AG10803 (cell line): Measurements from ENCODE around the gene NFKBIE.

Source experiments
- DNase-seq: peaks from one replicate; pipeline ENCODE4 v3.0.0; 2010; ENCODE audit warnings: low read depth
- H3K4me3 ChIP-seq: 2 replicates; pipeline ENCODE4 v1.5.1; 2011; ENCODE audit warnings: mild to moderate bottlenecking, low read length, control low read depth
- TF ChIP-seq, protein P1 (sequence below): conservative IDR thresholded peaks from 2 replicates; pipeline ENCODE4 v1.5.1; 2011; ENCODE audit warnings: mild to moderate bottlenecking, low read length, control low read depth, inconsistent platforms

NFKBIE gene

DNA sequence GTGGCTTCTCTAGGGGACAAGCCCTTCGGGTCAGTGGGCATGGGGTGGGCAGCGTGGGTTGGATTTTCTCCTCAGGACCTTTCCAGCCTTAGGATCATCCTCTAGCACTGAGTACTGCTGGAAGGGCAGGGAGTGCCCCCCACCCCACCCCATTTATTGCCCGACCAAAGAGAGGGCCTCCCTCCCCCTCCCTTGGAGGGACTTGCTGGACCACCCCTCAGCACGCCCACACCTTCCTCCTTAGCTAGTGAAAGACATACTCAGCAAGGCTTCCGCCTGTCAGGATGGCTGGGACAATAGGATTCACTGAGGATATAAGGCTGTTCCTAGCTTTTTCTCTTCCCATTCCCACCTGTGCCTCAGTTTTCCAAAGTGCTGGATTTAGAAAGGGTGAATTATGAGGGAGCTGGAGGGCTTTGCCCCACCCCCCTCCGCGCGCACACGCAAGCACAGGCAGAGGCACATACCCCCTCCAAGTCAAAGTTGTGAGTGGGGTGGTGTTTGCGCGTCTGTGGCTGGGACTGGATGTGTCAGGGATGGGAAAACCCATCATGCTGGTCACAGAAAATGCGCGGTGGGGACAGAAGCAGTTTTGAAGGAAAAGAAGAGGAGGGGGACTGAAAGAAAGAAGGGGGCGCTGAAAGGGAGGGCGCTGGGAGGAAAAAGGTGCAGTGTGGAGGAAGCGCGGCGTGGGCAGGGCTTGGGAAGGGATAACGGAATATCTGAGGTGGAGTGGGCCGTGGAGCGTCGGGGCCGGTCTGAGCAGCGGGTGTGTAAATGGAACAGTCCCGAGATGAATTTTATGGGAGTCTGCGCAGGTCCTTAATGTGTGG, 42.6 kb downstream of the NFKBIE start:
- H3K4me3 ChIP-seq, result peak overlapping the region; percentile 57
- TF ChIP-seq, protein P1, sequence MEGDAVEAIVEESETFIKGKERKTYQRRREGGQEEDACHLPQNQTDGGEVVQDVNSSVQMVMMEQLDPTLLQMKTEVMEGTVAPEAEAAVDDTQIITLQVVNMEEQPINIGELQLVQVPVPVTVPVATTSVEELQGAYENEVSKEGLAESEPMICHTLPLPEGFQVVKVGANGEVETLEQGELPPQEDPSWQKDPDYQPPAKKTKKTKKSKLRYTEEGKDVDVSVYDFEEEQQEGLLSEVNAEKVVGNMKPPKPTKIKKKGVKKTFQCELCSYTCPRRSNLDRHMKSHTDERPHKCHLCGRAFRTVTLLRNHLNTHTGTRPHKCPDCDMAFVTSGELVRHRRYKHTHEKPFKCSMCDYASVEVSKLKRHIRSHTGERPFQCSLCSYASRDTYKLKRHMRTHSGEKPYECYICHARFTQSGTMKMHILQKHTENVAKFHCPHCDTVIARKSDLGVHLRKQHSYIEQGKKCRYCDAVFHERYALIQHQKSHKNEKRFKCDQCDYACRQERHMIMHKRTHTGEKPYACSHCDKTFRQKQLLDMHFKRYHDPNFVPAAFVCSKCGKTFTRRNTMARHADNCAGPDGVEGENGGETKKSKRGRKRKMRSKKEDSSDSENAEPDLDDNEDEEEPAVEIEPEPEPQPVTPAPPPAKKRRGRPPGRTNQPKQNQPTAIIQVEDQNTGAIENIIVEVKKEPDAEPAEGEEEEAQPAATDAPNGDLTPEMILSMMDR, result no peak
- no peak for DNase-seq

DNA sequence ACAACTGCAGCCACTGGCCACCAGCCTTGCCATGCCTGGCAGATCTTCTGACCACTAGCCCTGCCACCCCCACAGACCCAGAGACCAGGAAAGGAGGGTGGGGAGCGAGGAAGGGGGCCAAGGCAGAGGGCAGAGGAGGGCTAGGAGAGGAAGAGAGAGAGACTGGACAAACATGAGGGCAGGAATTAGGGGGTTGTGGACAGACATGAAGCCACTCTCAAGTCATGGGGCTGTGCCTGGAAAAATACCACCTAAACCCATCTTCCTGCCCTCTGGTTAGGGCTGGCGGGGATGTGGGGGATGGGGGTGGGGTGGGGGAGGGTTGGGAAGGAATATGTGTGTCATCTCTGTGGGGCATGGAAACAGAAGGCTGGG, 43.4 kb downstream of the NFKBIE start:
- TF ChIP-seq, protein P1, result no peak
- DNase-seq, result no peak
- H3K4me3 ChIP-seq, result no peak overlapping the region

DNA sequence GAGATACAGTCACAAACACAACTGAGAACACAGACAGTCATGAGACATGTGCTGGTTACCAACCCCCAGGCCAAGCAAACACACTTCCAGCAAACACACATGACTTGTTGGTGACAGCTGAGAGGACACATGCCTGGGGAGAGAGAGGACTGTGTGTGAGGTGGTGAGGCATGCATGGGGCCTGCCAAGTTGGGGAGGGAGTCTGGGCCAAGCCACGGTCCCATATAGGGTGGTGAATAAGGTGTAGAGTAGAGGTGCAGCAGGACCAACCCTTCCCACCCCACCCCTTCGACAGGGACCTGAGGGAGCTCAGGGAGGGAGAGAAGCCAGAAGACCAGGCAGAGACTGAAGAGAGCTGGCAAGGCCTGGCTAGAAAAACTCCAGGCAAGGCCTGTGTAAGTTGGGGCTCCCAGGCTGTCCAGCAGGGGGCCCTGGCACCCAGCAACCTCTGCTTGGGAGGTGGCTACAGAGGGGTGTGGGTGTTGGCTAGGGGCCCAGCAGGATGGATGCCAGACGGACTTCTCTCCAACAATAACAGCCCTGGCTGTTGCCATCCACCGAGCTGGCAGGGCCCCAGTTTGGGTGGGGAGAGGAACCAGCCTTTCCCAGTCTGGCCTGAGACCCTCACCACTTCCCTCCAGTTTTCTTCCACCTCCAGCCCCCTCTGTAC, 43.9 kb downstream of the NFKBIE start:
- TF ChIP-seq, protein P1, result peak; percentile 69
- no peak overlapping the region for H3K4me3 ChIP-seq
- DNase-seq, result peak; percentile 77

DNA sequence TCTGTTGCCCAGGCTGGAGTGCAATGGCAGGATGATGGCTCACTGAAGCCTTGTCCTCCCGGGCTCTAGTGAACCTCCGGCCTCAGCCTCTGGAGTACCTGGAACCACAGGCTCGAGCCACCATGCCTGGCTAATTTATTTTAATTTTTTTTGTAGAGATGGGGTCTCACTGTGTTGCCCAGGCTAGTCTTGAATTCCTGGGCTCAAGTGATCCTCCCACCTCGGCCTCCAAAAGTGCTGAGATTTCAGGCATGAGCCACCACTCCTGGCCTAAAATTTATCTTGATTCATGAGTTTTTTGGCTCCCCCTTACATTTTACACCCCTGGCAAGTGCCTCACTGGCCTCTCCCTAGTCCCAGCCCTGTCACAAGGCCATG, 44.4 kb downstream of the NFKBIE start:
- TF ChIP-seq, protein P1, result no peak
- no peak for DNase-seq
- no peak overlapping the region for H3K4me3 ChIP-seq

DNA sequence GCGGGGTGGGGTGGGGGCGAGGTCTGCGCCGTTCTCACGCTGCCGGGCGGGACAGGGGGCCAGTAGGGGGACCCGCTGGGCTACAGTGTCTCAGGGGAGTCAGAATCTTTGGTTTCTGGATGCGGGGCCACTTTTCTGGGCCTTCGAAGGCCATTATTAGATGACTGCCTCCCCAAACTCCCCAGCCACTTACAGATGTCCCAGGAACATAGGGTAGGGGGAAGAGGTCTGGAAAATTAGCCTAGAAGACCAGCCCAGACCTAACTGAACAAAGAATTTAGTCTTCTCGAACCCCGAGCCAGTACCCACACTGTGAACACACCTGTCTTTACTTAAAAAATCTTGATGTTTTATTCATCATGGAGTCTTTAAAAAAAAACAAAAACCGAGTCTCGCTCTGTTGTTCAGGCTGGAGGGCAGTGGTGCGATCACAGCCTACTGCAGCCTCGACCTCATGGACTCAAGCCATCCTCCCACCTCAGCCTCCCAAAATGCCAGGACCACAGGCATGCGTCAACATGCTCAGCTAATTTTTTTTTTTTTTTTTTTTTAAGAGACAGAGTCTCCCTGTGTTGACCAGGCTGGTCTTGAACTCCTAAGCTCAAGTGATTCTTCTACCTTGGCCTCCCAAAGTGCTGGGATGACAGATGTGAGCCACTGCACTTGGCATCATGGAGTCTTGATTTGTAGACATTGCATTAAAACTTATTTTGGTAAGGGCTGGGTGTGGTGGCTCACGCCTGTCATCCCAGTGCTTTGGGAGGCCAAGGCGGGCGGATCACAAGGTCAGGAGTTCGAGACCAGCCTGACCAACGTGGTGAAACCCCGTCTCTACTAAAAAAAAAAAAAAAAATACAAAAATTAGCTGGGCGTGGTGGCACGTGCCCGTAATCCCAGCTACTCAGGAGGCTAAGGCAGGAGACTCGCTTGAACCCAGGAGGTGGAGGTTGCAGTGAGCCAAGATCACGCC, 45.3 kb downstream of the NFKBIE start:
- TF ChIP-seq, protein P1, result no peak
- DNase-seq, result no peak
- no peak overlapping the region for H3K4me3 ChIP-seq

DNA sequence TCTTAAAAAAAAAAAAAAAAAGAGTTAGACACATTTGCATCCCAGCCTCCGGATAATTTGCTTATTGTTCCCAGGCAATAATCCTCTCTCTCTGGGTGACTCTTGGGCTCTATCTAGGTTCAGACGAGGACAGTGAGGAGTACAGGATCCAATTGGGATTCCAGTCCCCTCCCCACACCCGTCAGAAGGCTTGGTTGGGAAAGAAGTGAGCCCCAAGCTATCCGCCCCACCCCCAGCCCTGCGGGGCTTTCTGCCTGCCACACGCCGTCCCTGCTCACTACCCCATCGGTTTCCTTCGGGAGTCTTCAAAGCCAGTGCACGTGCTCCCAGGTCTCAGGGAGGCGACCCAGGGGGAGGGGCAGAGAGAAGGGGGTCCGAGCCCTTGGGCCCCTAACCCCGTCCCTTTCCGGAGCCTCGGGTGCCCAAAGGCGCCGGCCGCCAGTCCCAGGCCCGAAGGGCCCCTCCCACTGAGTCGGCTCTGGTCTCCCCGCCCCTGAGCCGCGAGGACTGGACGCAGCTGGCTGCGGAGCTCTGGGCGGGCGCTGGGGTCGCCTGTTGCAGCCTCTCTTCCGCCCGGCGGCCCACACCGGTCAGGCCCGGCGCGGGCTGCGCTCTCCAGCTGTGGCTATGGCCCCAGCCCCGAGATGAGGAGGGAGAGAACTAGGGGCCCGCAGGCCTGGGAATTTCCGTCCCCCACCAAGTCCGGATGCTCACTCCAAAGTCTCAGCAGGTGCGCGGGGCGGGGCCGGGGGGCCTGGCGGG, 46.1 kb downstream of the NFKBIE start:
- H3K4me3 ChIP-seq, result peak overlapping the region; percentile 55
- peak; percentile 27 for DNase-seq
- TF ChIP-seq, protein P1, result no peak
